HG03378 (cell line): Measurements from ENCODE around the gene CYP8B1.

Experiments used
- ATAC-seq: cut with Tn5 transposase; IDR thresholded peaks from one replicate; pipeline ENCODE4 v1.9.1; 2021; ENCODE audit warnings: mild to moderate bottlenecking, moderate library complexity; ENCODE audit not compliant: unreplicated experiment

The CYP8B1 gene

GRCh38 chr3:42875325-42876151 is at the start of gene CYP8B1:
TSS of gene CYP8B1 (minus strand) at chr3:42875879. CDS start at chr3:42875816, 63 bp downstream.
- ATAC-seq = no peak

GRCh38 chr3:42923606-42924005 is 47.9 kb upstream of the CYP8B1 start:
- ATAC-seq = no peak

GRCh38 chr3:42914771-42915515 is 39.3 kb upstream of the CYP8B1 start:
- no peak for ATAC-seq

GRCh38 chr3:42911551-42911950 is 35.9 kb upstream of the CYP8B1 start:
- no peak for ATAC-seq

GRCh38 chr3:42908675-42909074 is 33.0 kb upstream of the CYP8B1 start:
- ATAC-seq = no peak

- no peak for ATAC-seq
These were observed 31.1 kb upstream of the CYP8B1 start for GRCh38 chr3:42906848-42907183.

- no peak for ATAC-seq
These were observed 30.6 kb upstream of the CYP8B1 start, which contains the start of gene ZNF662 for GRCh38 chr3:42906070-42906847. TSS of gene ZNF662 (plus strand) at chr3:42906142. CDS start at chr3:42908115, 1,973 bp downstream.

GRCh38 chr3:42905740-42906069 is 30.0 kb upstream of the CYP8B1 start:
- ATAC-seq = no peak

- ATAC-seq = no peak
These were observed 28.4 kb upstream of the CYP8B1 start for GRCh38 chr3:42904076-42904475.

- ATAC-seq = no peak
These were observed 26.6 kb upstream of the CYP8B1 start for GRCh38 chr3:42902257-42902656.

GRCh38 chr3:42901073-42901415 is 25.4 kb upstream of the CYP8B1 start:
- ATAC-seq = no peak

GRCh38 chr3:42900226-42901072 is 24.8 kb upstream of the CYP8B1 start:
- ATAC-seq = no peak

- no peak for ATAC-seq
These were observed 23.4 kb upstream of the CYP8B1 start for GRCh38 chr3:42898896-42899675.

- ATAC-seq = no peak
These were observed 19.8 kb upstream of the CYP8B1 start for GRCh38 chr3:42895580-42895868.

GRCh38 chr3:42894698-42895579 is 19.3 kb upstream of the CYP8B1 start:
- no peak for ATAC-seq

- no peak for ATAC-seq
These were observed 17.1 kb upstream of the CYP8B1 start for GRCh38 chr3:42892807-42893206.

- ATAC-seq = no peak
These were observed 16.5 kb upstream of the CYP8B1 start for GRCh38 chr3:42892169-42892568.

GRCh38 chr3:42891042-42891441 is 15.4 kb upstream of the CYP8B1 start:
- no peak for ATAC-seq

GRCh38 chr3:42887084-42887483 is 11.4 kb upstream of the CYP8B1 start:
- ATAC-seq = no peak
